Smooth muscle cell (in vitro differentiated cells): ENCODE measurements around the gene NFKBIB. TPM values are rescaled to one million over a fixed set of nuclear protein-coding genes. Genes with fewer than 3 reads are reported as not detected.
"Not testable (repeated sequence)": the region's sequence is repeated elsewhere in the genome, so short reads cannot be mapped to it uniquely, and the experiment has no call there.

Source experiments
- DNase-seq: peaks from one replicate; lab custom pipeline; 2025; ENCODE audit not compliant: unreplicated experiment; lab: John Stamatoyannopoulos, UW
- H2AFZ ChIP-seq: fragments of 200-600 bp; sonication (generic); 2 replicates; pipeline ENCODE4 v1.6.0; 2016; ENCODE audit warnings: antibody characterized with exemption, low read depth, mild to moderate bottlenecking
- H3F3A ChIP-seq: fragments of 200-600 bp; sonication (generic); 2 replicates; pipeline ENCODE4 v1.6.0; 2017; ENCODE audit warnings: antibody characterized with exemption, low read depth
- H3K27ac ChIP-seq: fragments of 200-600 bp; sonication (generic); 2 replicates; pipeline ENCODE4 v1.5.1; 2016; ENCODE audit warnings: low read depth, mild to moderate bottlenecking
- H3K27me3 ChIP-seq: fragments of 200-600 bp; sonication (generic); 2 replicates; pipeline ENCODE4 v1.6.1; 2016; ENCODE audit warnings: low read depth, mild to moderate bottlenecking
- H3K36me3 ChIP-seq: fragments of 200-600 bp; sonication (generic); 2 replicates; pipeline ENCODE4 v1.5.1; 2016; ENCODE audit warnings: low read depth
- H3K4me1 ChIP-seq: fragments of 200-600 bp; sonication (generic); 2 replicates; pipeline ENCODE4 v1.5.1; 2016; ENCODE audit warnings: low read depth
- H3K4me2 ChIP-seq: fragments of 200-600 bp; sonication (generic); 2 replicates; pipeline ENCODE4 v1.6.0; 2016; ENCODE audit warnings: mild to moderate bottlenecking
- H3K4me3 ChIP-seq: fragments of 200-600 bp; sonication (generic); 2 replicates; pipeline ENCODE4 v1.5.1; 2016; ENCODE audit warnings: mild to moderate bottlenecking
- H3K79me2 ChIP-seq: fragments of 200-600 bp; sonication (generic); 2 replicates; pipeline ENCODE4 v1.6.0; 2016; ENCODE audit warnings: low read depth, mild to moderate bottlenecking
- H3K9ac ChIP-seq: fragments of 200-600 bp; sonication (generic); 2 replicates; pipeline ENCODE4 v1.6.0; 2016; ENCODE audit warnings: low read depth
- H3K9me3 ChIP-seq: fragments of 200-600 bp; sonication (generic); replicated peaks from 2 replicates; pipeline ENCODE4 v1.5.1; 2016; ENCODE audit warnings: low read depth
- H4K20me1 ChIP-seq: fragments of 200-600 bp; sonication (generic); 2 replicates; pipeline ENCODE4 v1.6.0; 2016; ENCODE audit warnings: low read depth
- CTCF ChIP-seq: fragments of 200-600 bp; sonication (generic); IDR thresholded peaks from 2 replicates; pipeline ENCODE4 v1.5.1; 2017; ENCODE audit warnings: borderline replicate concordance, mild to moderate bottlenecking, antibody characterized with exemption; ENCODE audit not compliant: insufficient read depth, poor library complexity, severe bottlenecking
- WGBS: methylation state at CpG from one replicate; pipeline ENCODE4 v1.1.7; 2016; ENCODE audit warnings: low lambda C conversion rate; 5-methylcytosine and 5-hydroxymethylcytosine counted together
- polyA plus RNA-seq: library from polyadenylated mRNA; unstranded; fragments of >200 nt; fragmentation: Nextera tagmentation; extraction: Ambion mirVana; gene quantifications from 2 replicates; pipeline ENCODE4 v1.2.1, GENCODE V29; 2016
- total RNA-seq: library from RNA; depleted of rRNA; stranded (reverse); fragments of >200 nt; gene quantifications from 2 replicates; pipeline ENCODE4 v1.2.3, GENCODE V29; 2014

NFKBIB gene
- total and polyA plus RNA-seq, 2 experiments from 2014 or later, result 10.9 to 19.2 TPM

- WGBS, result 33% methylated on average over 8 of the region's 8 CpGs
- DNase-seq, result no peak
- Histone ChIP-seq H3K9me3 (no peaks in the 10 kb centered on the region), H3F3A (no peaks in the 10 kb centered on the region), H2AFZ (no peak overlapping the region), H3K4me1 (peaks cover 4% of the 10 kb centered on the region), H3K4me3 (peak overlapping the region; percentile 89), H3K4me2 (peak overlapping the region; percentile 88), H3K27me3 (no peaks in the 10 kb centered on the region), H3K27ac (peak overlapping the region; percentile 91), H3K9ac (peak overlapping the region; percentile 95), H4K20me1 (no peaks in the 10 kb centered on the region), H3K79me2 (peaks cover 30% of the 10 kb centered on the region), H3K36me3 (no peaks in the 10 kb centered on the region)
- TF ChIP-seq CTCF, result no peak
Observed at GRCh38 chr19:38931521-38931793, 31.7 kb downstream of the NFKBIB start.

- H3K36me3 ChIP-seq, result no peaks in the 10 kb centered on the region
- H4K20me1 ChIP-seq, result no peaks in the 10 kb centered on the region
- H3K4me1 ChIP-seq, result peaks cover 4% of the 10 kb centered on the region
- peaks cover 30% of the 10 kb centered on the region for H3K79me2 ChIP-seq
- H3F3A ChIP-seq, result no peaks in the 10 kb centered on the region
- no peak overlapping the region for H3K27ac ChIP-seq
- DNase-seq, result no peak
- peak; percentile 25 for TF ChIP-seq CTCF
- H2AFZ ChIP-seq, result no peak overlapping the region
- H3K4me2 ChIP-seq, result no peak overlapping the region
- H3K27me3 ChIP-seq, result no peaks in the 10 kb centered on the region
- no peaks in the 10 kb centered on the region for H3K9me3 ChIP-seq
- H3K9ac ChIP-seq, result no peak overlapping the region
- 97% methylated on average over 29 of the region's 29 CpGs for WGBS
- no peak overlapping the region for H3K4me3 ChIP-seq
Observed at GRCh38 chr19:38932425-38933179, 32.8 kb downstream of the NFKBIB start.

GRCh38 chr19:38933544-38933943 lies 33.8 kb downstream of the NFKBIB start:
- Histone ChIP-seq H3K79me2 (peaks cover 27% of the 10 kb centered on the region), H2AFZ (no peak overlapping the region), H3K27me3 (no peaks in the 10 kb centered on the region), H3K9ac (no peak overlapping the region), H4K20me1 (no peaks in the 10 kb centered on the region), H3F3A (no peaks in the 10 kb centered on the region), H3K27ac (no peak overlapping the region), H3K36me3 (no peaks in the 10 kb centered on the region), H3K9me3 (no peaks in the 10 kb centered on the region), H3K4me2 (no peak overlapping the region), H3K4me3 (no peak overlapping the region), H3K4me1 (peaks cover 4% of the 10 kb centered on the region)
- no peak for DNase-seq
- 100% methylated on average over 4 of the region's 4 CpGs for whole genome bisulfite sequencing
- no peak for TF ChIP-seq CTCF

DNA sequence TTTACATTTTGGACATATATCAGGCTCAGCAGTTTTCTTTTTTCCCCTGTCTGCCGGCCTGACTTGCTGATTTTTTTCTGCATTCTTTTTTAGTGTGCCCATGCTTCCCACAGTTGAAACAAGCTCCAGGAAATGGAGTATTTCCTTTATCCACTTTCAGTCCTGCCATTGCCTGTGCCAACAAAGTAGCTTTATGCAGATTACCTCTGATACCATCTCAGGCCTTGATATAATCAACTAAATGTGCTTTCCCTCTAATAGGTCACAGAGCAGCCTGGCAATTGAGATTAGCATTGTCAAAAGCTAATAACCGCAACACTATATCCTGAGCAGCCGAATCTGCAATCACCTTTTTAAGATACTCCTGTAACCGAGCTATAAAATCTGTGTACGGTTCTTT lies 40.2 kb downstream of the NFKBIB start:
- Histone ChIP-seq H3K36me3 (no peaks in the 10 kb centered on the region), H3K79me2 (no peaks in the 10 kb centered on the region), H4K20me1 (no peaks in the 10 kb centered on the region), H3K4me1 (peaks cover 3% of the 10 kb centered on the region), H3K4me2 (no peak overlapping the region), H3K9me3 (no peaks in the 10 kb centered on the region), H2AFZ (no peak overlapping the region), H3K9ac (no peak overlapping the region), H3K4me3 (no peak overlapping the region), H3K27me3 (no peaks in the 10 kb centered on the region), H3K27ac (no peak overlapping the region), H3F3A (no peaks in the 10 kb centered on the region)
- TF ChIP-seq CTCF, result no peak
- 81% methylated on average over 5 of the region's 5 CpGs for WGBS
- DNase-seq, result no peak

DNA sequence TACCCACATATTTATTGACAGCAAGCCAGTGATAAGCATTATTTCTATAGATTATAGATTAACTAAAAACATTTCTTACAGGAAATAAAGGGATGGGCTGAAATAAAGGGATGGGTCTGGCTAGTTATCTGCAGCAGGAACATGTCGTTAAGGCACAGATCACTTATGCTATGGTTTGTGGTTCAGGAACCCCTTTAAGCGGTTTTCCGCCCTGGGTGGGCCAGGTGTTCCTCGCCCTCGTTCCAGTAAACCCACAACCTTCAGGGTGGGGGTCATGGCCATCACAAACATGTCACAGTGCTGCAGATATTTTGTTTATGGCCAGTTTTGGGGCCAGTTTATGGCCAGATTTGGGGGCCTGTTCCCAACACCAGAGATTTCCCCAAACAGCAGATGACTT lies 41.7 kb downstream of the NFKBIB start:
- 93% methylated on average over 5 of the region's 5 CpGs for WGBS

More for the DNA sequence above, 41.7 kb downstream of the NFKBIB start:
- H3K9me3 ChIP-seq, H3K27me3 ChIP-seq, H4K20me1 ChIP-seq, DNase-seq, H3K4me1 ChIP-seq, H3F3A ChIP-seq, H3K9ac ChIP-seq, H3K4me3 ChIP-seq, H3K79me2 ChIP-seq, H3K27ac ChIP-seq, H3K4me2 ChIP-seq, H3K36me3 ChIP-seq, H2AFZ ChIP-seq: not testable (repeated sequence)
